Measurements from ENCODE around the gene DDX49.

DDX49 gene

DNA sequence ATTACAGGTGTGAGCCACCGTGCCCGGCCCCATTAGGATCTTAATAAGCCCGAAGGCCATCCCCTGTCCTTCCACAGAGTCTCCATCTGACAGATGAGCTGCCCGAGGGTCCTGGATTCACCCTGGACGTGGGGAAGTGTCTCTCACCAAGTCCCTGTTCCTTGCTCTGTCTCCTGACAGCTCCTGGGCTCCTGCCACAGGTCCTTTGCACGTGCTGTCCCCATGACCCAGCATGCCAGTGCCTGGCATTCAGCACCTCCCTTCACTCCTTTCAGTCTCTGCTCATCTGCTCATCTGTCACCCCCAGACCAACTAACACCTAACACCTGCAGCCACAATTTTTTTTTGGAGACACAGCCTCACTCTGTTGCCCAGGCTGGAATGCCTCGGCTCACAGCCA lies 38.0 kb upstream of the DDX49 start:
- Histone ChIP-seq H3K4me1 (ENCODE audit: control insufficient read depth, insufficient read depth, low read length) (peaks cover 3% of the 10 kb centered on the region; the same call in 1 of the 2 replicates), H3K9me3 (ENCODE audit: control insufficient read depth, insufficient read depth, low read depth, low read length) (peaks cover 6% of the 10 kb centered on the region; the same call in 1 of the 2 replicates), H3K9ac (ENCODE audit: low read length) (no peak overlapping the region), H3K4me3 (ENCODE audit: low read depth, low read length) (no peak overlapping the region), H3K27me3 (ENCODE audit: control insufficient read depth, insufficient read depth, low read length) (no peaks in the 10 kb centered on the region), H3K27ac (ENCODE audit: low read depth, low read length) (no peak overlapping the region), H3K36me3 (ENCODE audit: control insufficient read depth, insufficient read depth, low read length) (peaks cover 44% of the 10 kb centered on the region)

DNA sequence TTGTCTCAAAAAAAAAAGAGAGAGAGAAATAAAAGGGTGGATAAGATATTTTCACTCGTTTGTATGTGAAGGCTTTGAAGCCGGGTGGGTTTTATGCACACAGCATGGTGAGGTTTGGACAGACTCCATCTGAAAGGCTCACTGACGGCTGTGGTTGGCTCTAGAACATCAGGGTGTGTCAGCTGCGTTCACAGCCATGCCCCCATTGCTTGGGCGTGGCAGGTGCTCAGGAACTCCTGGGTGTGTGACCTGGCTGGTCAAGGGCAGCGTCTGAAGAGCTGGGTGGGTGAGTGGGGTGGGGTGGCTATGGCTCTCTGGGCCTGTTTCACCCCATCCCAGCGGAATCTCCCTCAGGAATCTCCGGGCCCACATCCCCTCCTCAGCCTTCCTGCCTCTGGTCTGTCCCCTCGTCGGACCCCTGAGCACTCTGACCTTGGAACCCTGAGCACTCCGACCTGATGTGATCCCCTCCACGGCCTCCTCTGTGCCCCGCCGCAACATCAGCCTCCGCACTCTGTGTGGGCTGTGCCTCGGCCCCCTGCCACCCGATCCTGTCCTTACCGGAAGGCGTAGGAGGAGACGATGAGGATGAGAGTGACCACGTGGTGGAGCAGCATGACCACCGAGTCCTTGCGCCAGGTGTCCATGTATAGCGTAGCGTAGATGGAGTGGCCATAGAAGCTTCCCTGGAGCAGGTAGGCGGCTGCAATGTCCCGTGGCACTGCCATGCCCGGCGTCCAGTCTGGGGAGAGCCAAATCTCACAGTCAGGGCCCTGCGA lies 35.8 kb upstream of the DDX49 start:
- H3K9ac ChIP-seq (ENCODE audit: low read length), result no peak overlapping the region
- H3K36me3 ChIP-seq (ENCODE audit: control insufficient read depth, insufficient read depth, low read length), result peaks cover 35% of the 10 kb centered on the region
- H3K27ac ChIP-seq (ENCODE audit: low read depth, low read length), result no peak overlapping the region
- no peak overlapping the region for H3K4me3 ChIP-seq (ENCODE audit: low read depth, low read length)
- H3K27me3 ChIP-seq (ENCODE audit: control insufficient read depth, insufficient read depth, low read length), result no peaks in the 10 kb centered on the region
- peaks cover 3% of the 10 kb centered on the region; the same call in 1 of the 2 replicates for H3K4me1 ChIP-seq (ENCODE audit: control insufficient read depth, insufficient read depth, low read length)
- H3K9me3 ChIP-seq (ENCODE audit: control insufficient read depth, insufficient read depth, low read depth, low read length), result no peaks in the 10 kb centered on the region

DNA sequence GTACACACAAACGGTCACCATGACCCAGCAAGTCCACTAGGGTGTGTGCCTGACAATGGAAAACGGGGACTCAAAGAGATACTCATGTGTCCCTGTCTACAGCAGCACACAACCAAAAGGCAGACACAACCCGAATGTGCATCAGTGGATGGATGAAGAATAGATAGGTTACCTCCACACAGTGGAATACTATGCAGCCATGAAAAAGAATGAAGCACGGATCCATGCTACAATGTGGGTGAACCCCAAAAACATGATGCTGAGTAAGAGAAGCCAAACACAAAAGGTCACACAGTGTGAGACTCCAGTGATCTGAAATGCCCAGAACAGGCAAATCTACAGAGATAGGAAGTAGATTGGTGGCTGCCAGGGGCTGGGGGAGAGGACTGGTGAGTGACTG lies 32.5 kb upstream of the DDX49 start:
- no peaks in the 10 kb centered on the region for H3K9me3 ChIP-seq (ENCODE audit: control insufficient read depth, insufficient read depth, low read depth, low read length)
- no peak overlapping the region for H3K27ac ChIP-seq (ENCODE audit: low read depth, low read length)
- no peaks in the 10 kb centered on the region for H3K4me1 ChIP-seq (ENCODE audit: control insufficient read depth, insufficient read depth, low read length)
- peaks cover 24% of the 10 kb centered on the region for H3K36me3 ChIP-seq (ENCODE audit: control insufficient read depth, insufficient read depth, low read length)
- no peaks in the 10 kb centered on the region for H3K27me3 ChIP-seq (ENCODE audit: control insufficient read depth, insufficient read depth, low read length)
- no peak overlapping the region for H3K4me3 ChIP-seq (ENCODE audit: low read depth, low read length)
- H3K9ac ChIP-seq (ENCODE audit: low read length), result no peak overlapping the region

DNA sequence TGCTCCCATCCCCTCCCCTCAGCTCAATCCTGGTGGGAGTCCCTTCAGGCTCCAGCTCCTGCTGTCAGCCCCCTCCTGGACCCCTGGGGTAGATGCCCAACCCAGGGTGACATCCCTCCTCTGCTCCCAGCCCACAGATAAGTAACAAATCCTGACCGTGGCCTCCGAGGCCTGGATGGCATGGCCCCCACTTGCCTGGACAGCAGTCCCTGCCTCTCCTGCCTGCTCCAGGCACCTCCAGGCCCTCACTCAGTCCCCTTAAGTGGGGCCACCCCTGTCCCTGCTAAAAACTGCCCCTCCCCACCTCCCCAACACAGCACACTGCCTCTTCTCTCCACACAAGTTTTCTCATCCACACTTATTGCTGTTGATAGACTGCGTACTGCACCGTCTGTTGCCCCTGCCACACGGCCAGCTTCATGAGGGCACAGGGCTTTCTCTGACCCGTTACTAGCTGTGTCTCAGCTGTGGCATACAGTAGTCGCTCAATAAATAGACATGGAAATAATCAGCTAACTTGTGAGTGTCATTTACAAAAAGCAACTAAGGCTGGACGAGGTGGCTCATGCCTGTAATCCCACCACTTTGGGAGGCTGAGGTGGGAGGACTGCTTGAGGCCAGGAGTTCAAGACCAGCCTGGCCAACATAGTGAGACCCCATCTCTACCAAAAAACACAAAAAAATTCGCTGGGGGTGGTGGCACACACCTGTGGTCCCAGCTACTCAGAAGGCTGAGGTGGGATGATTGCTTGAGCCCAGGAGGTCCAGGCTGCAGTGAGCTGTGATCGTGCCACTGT lies 29.4 kb upstream of the DDX49 start:
- H3K9me3 ChIP-seq (ENCODE audit: control insufficient read depth, insufficient read depth, low read depth, low read length), result no peaks in the 10 kb centered on the region
- H3K27me3 ChIP-seq (ENCODE audit: control insufficient read depth, insufficient read depth, low read length), result peaks cover 7% of the 10 kb centered on the region; the same call in 1 of the 2 replicates
- no peak overlapping the region for H3K27ac ChIP-seq (ENCODE audit: low read depth, low read length)
- no peak overlapping the region for H3K4me3 ChIP-seq (ENCODE audit: low read depth, low read length)
- H3K36me3 ChIP-seq (ENCODE audit: control insufficient read depth, insufficient read depth, low read length), result peaks cover 12% of the 10 kb centered on the region
- H3K9ac ChIP-seq (ENCODE audit: low read length), result no peak overlapping the region
- H3K4me1 ChIP-seq (ENCODE audit: control insufficient read depth, insufficient read depth, low read length), result peaks cover 4% of the 10 kb centered on the region; the same call in 1 of the 2 replicates

DNA sequence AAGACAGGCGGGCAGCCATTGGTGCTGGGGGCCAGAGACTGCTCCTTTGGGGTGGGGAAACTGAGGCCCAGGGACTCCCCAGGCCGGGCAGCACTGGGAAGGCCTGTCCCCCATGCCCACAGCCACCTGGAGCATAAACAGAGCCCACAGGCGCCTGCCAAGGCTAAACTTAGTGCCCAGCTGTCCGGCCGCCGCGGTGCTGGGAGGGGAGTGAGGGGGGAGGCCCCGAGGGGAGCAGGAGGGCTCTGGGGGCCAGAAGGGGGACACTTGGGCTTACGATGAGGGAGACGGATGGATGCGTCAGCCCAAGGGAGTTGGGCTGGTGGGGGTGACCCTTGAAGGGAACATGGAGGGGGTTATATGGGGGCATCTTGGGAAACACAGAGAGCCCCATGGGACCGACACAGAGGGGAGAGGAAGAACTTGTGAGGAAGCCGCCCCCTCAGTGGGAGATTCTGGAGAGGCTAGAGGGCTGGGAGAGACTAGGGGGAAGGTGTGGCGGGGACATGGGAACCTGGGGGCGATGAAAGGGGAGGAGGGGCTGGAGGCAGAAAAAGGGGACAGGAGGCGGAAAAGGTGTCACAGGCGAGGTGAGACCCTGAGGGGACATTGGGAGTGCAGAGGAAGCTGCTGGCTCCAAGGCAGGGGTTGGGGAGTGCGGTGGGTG lies 25.8 kb upstream of the DDX49 start:
- no peak overlapping the region for H3K9ac ChIP-seq (ENCODE audit: low read length)
- H3K9me3 ChIP-seq (ENCODE audit: control insufficient read depth, insufficient read depth, low read depth, low read length), result no peaks in the 10 kb centered on the region
- no peak overlapping the region for H3K4me3 ChIP-seq (ENCODE audit: low read depth, low read length)
- H3K27ac ChIP-seq (ENCODE audit: low read depth, low read length), result no peak overlapping the region
- peaks cover 18% of the 10 kb centered on the region for H3K27me3 ChIP-seq (ENCODE audit: control insufficient read depth, insufficient read depth, low read length)
- peaks cover 4% of the 10 kb centered on the region; the same call in 1 of the 2 replicates for H3K4me1 ChIP-seq (ENCODE audit: control insufficient read depth, insufficient read depth, low read length)
- peaks cover under 1% of the 10 kb centered on the region; the same call in 1 of the 2 replicates for H3K36me3 ChIP-seq (ENCODE audit: control insufficient read depth, insufficient read depth, low read length)

DNA sequence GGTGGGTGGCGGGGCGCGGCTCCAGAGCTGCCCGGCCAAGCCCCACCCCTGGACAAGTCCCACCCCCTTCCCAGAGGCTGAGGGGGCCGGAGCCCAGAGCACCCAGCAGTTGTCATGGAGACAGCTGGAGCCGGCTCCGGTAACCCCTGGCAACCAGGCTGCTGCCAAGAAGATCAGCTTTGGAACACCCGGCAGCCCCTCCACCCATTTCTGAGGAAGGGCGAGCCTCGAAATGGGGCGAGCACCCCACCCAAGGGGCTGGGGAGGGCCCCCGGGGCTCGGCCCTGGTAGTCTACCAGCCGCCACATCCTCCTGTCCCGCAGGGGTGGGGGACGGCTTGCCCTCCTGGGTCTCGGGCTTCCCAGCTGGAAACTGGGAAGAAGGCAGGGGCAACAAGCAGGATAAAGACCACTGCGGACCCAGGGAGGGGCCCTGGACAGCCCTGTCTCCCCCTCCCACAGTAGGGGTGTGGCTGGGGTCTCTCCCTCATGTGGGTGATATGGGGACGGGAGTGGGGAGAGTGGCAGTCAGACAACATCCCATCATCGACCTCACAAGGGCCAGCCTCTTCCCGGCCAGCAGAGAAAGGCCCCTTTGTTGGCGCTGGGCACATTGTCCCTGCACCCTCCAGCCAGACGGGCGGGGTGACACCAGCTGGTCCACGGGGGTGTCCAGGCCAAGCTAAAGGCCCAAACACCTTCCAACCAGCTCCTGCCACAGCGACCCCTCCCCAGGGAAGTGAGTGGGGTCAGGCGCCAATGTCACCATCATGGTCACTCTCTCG lies 25.1 kb upstream of the DDX49 start:
- peak overlapping the region; percentile 75 for H3K4me3 ChIP-seq (ENCODE audit: low read depth, low read length)
- no peak overlapping the region for H3K27ac ChIP-seq (ENCODE audit: low read depth, low read length)
- H3K9ac ChIP-seq (ENCODE audit: low read length), result peak overlapping the region; percentile 54
- H3K36me3 ChIP-seq (ENCODE audit: control insufficient read depth, insufficient read depth, low read length), result peaks cover 7% of the 10 kb centered on the region
- peaks cover 18% of the 10 kb centered on the region for H3K27me3 ChIP-seq (ENCODE audit: control insufficient read depth, insufficient read depth, low read length)
- peaks cover 4% of the 10 kb centered on the region; the same call in 1 of the 2 replicates for H3K4me1 ChIP-seq (ENCODE audit: control insufficient read depth, insufficient read depth, low read length)
- H3K9me3 ChIP-seq (ENCODE audit: control insufficient read depth, insufficient read depth, low read depth, low read length), result no peaks in the 10 kb centered on the region

DNA sequence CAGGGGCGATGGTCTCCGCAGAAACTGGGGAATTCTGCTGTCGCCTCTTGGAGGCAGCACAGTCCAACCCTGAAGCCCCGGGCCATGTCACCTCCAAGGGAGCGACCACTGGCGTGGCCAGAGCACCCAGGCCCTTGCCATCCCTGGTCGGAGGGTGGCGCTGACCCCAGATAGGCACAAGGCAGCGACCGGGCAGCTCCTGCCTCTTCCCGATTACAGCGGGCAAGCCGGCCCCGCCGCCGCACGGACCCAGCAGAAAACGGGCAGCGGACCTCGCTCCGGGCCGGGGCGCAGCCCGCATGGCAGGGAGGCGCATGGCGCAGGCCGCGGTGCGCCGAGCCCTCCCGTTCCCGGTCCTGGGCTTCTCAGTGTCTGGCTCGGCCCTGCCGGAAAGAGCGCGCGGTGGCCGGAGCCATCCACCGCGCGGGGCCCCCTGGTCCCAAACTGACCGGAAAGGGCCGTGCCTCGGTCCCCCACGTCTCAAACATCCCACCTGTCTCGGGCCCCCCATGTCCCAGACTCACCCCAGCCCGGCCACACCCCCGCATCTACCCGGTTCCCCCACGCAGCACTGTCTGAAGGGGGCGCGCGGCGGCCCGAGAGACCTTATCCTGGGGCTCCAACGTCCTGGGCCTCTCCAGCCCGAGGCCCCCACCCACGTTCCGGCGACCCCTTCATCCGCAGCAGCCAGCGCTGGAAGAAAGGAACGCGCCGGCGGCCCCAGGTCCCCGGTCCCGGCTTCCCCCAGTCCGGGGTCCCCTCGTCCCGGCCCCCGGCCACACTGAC lies 24.3 kb upstream of the DDX49 start:
- Histone ChIP-seq H3K9me3 (ENCODE audit: control insufficient read depth, insufficient read depth, low read depth, low read length) (no peaks in the 10 kb centered on the region), H3K4me3 (ENCODE audit: low read depth, low read length) (peak overlapping the region; percentile 75), H3K9ac (ENCODE audit: low read length) (peak overlapping the region; percentile 54), H3K27ac (ENCODE audit: low read depth, low read length) (no peak overlapping the region), H3K27me3 (ENCODE audit: control insufficient read depth, insufficient read depth, low read length) (peaks cover 18% of the 10 kb centered on the region), H3K4me1 (ENCODE audit: control insufficient read depth, insufficient read depth, low read length) (peaks cover 4% of the 10 kb centered on the region; the same call in 1 of the 2 replicates), H3K36me3 (ENCODE audit: control insufficient read depth, insufficient read depth, low read length) (peaks cover 15% of the 10 kb centered on the region)

DNA sequence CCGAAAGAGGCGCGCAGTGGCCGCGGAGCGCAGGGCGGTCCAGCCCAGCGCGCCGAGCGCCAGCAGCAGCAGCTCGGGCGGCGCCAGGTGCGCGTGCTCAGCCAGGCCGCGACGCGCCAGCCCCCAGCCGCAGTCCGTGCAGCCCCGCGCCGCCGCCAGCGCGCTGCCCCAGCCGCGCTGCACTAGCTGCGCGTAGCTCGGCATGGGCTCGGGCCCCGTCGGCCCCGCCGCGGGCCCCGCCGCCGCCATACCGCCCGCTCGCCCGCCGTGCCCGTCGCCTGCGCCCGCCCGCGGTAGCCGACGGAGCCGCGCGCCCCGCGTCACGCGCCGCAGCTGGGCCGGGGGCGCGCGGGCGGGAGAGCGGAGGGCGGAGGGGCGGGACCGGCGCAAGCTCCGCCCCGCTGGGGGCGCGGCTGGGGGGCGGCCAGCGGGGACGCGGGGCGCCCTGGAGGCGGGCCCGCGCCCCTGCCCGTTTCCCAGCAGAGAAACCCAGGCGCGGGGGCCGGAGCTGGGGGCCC lies 23.6 kb upstream of the DDX49 start, which contains the start of gene CERS1:
TSS of gene CERS1 (minus strand) at position 335 of the 518 bp plus-strand sequence. CDS start at position 249, 86 bp downstream.
- Histone ChIP-seq H3K9ac (ENCODE audit: low read length) (peak within 1 kb of the TSS; percentile 54), H3K4me1 (ENCODE audit: control insufficient read depth, insufficient read depth, low read length) (peaks cover 4% of the 10 kb centered on the region; the same call in 1 of the 2 replicates), H3K27me3 (ENCODE audit: control insufficient read depth, insufficient read depth, low read length) (peaks cover 18% of the 10 kb centered on the region), H3K36me3 (ENCODE audit: control insufficient read depth, insufficient read depth, low read length) (peaks cover 21% of the 10 kb centered on the region), H3K9me3 (ENCODE audit: control insufficient read depth, insufficient read depth, low read depth, low read length) (no peaks in the 10 kb centered on the region), H3K27ac (ENCODE audit: low read depth, low read length) (no peak within 1 kb of the TSS), H3K4me3 (ENCODE audit: low read depth, low read length) (peak within 1 kb of the TSS; percentile 75)

DNA sequence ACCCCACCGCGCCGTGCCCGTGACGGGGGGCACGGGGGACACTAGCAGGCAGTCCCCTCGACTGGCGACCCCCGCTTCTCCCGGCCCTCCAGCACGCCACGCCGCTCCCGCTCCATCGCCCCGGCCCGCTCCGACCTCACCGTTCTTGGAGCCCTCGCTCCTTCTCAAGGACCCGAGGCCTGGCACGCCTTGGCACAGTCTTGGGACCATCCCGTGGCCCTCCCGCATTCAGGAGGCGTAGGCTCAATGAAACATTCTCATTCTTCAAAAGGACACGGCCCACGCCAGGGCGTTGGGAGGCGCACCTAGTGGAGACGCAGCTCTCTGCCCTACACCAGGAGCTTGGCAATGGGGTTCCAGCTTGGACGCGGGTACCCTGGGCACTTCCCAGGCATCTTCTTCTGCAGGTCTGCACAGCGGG lies 23.1 kb upstream of the DDX49 start:
- H3K4me1 ChIP-seq (ENCODE audit: control insufficient read depth, insufficient read depth, low read length), result peaks cover 4% of the 10 kb centered on the region; the same call in 1 of the 2 replicates
- H3K27me3 ChIP-seq (ENCODE audit: control insufficient read depth, insufficient read depth, low read length), result peaks cover 18% of the 10 kb centered on the region
- H3K27ac ChIP-seq (ENCODE audit: low read depth, low read length), result no peak overlapping the region
- H3K9me3 ChIP-seq (ENCODE audit: control insufficient read depth, insufficient read depth, low read depth, low read length), result no peaks in the 10 kb centered on the region
- no peak overlapping the region for H3K9ac ChIP-seq (ENCODE audit: low read length)
- peak overlapping the region; percentile 41 for H3K4me3 ChIP-seq (ENCODE audit: low read depth, low read length)
- H3K36me3 ChIP-seq (ENCODE audit: control insufficient read depth, insufficient read depth, low read length), result peaks cover 26% of the 10 kb centered on the region
